GM13976 (cell line): Measurements from ENCODE around the gene CHD9.

Source experiments
- DNase-seq: peaks from one replicate; pipeline ENCODE4 v3.0.0; 2012; ENCODE audit warnings: low spot score
- CTCF ChIP-seq: IDR thresholded peaks from 2 replicates; pipeline ENCODE4 v1.5.1; 2012; ENCODE audit warnings: borderline replicate concordance, mild to moderate bottlenecking; ENCODE audit not compliant: insufficient read depth; ENCODE audit errors: extremely low read depth, missing control alignments, control extremely low read depth
- in situ Hi-C: fragments of 300-500 bp; cut with MboI; formaldehyde crosslinking; loops from one replicate; pipeline ENCODE4 v1.12.0; 2022; ENCODE audit warnings: low sequenced_read_pairs, mixed read lengths, inconsistent platforms; ENCODE audit not compliant: unreplicated experiment

CHD9 gene

GRCh38 chr16:53232826-53233529 lies 178.2 kb downstream of the CHD9 start:
- in situ Hi-C loops: no loop called here
- DNase-seq: no peak
- no peak for TF ChIP-seq CTCF

GRCh38 chr16:53234836-53235235 lies 180.0 kb downstream of the CHD9 start:
- DNase-seq: no peak
- no peak for TF ChIP-seq CTCF
- in situ Hi-C loops: no loop called here

GRCh38 chr16:53235851-53236250 lies 181.1 kb downstream of the CHD9 start:
- TF ChIP-seq CTCF: no peak
- DNase-seq: no peak
- in situ Hi-C loops: no loop called here

- TF ChIP-seq CTCF: no peak
- DNase-seq: no peak
- in situ Hi-C loops: no loop called here
Measured at GRCh38 chr16:53249331-53249730, 194.5 kb downstream of the CHD9 start.

GRCh38 chr16:53257001-53257400 lies 202.2 kb downstream of the CHD9 start:
- no peak for DNase-seq
- no peak for TF ChIP-seq CTCF
- in situ Hi-C loops: no loop called here

- DNase-seq: no peak
- in situ Hi-C loops: no loop called here
- no peak for TF ChIP-seq CTCF
Measured at GRCh38 chr16:53258809-53259208, 204.0 kb downstream of the CHD9 start.
